Activated CD4-positive, alpha-beta T cell treated with anti-CD3 and anti-CD28 coated beads, Interleukin-2, amount 10 ng/mL, durations not matched to agents 24 days and 14 days (primary cell): ENCODE measurements around the gene PARD3. TPM values are rescaled to one million over a fixed set of nuclear protein-coding genes. Genes with fewer than 3 reads are reported as not detected.

Experiments used
- DNase-seq: peaks from one replicate; pipeline ENCODE4 v3.0.0; 2022
- H3K27ac Mint-ChIP-seq: one replicate; pipeline ENCODE4 v1.8.0; 2022; ENCODE audit warnings: mild to moderate bottlenecking, mixed read lengths
- H3K27me3 Mint-ChIP-seq: one replicate; pipeline ENCODE4 v1.8.0; 2022; ENCODE audit warnings: mixed read lengths
- H3K36me3 Mint-ChIP-seq: one replicate; pipeline ENCODE4 v1.8.0; 2022; ENCODE audit warnings: low read depth, mild to moderate bottlenecking, mixed read lengths
- H3K4me1 Mint-ChIP-seq: one replicate; pipeline ENCODE4 v1.8.0; 2021; ENCODE audit warnings: mixed read lengths
- H3K4me3 Mint-ChIP-seq: one replicate; pipeline ENCODE4 v1.8.0; 2022; ENCODE audit warnings: mild to moderate bottlenecking, moderate library complexity, mixed read lengths
- H3K9me3 Mint-ChIP-seq: one replicate; pipeline ENCODE4 v1.8.0; 2021; ENCODE audit warnings: mixed read lengths
- intact Hi-C: fragments of 100-400 bp; cut with micrococcal nuclease; formaldehyde crosslinking; loops from one replicate; pipeline ENCODE4 v1.15.1; 2023
- total RNA-seq: library from RNA; stranded (reverse); gene quantifications from 2 replicates; pipeline ENCODE4 v1.2.3, GENCODE V29; 2022

Gene PARD3
- total RNA-seq, 1 donor from 2014 or later, result 2.9 TPM

DNA sequence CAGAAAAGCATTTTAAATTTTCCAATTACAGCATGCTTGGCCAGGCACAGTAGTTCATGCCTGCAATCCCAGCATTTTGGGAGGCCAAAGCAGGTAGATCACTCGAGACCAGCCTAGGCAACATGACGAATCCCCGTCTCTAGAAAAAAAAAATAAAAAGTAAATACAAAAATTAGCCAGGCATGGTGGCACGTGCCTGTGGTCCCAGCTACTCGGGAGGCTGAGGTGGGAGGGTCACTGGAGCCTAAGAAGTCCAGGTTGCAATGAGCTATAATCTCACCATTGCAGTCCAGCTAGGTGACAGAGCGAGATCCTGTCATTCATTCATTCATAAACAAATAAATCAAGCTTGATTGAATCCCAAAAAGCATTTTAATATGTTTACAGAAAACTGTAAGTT, 234.9 kb downstream of the PARD3 start:
- intact Hi-C loops, result no loop called here
- no peak for DNase-seq
- Mint-ChIP-seq H3K27ac (no peak overlapping the region), H3K4me3 (no peak overlapping the region), H3K4me1 (no peaks in the 10 kb centered on the region), H3K36me3 (no peaks in the 10 kb centered on the region), H3K9me3 (no peaks in the 10 kb centered on the region), H3K27me3 (peaks cover 3% of the 10 kb centered on the region)

DNA sequence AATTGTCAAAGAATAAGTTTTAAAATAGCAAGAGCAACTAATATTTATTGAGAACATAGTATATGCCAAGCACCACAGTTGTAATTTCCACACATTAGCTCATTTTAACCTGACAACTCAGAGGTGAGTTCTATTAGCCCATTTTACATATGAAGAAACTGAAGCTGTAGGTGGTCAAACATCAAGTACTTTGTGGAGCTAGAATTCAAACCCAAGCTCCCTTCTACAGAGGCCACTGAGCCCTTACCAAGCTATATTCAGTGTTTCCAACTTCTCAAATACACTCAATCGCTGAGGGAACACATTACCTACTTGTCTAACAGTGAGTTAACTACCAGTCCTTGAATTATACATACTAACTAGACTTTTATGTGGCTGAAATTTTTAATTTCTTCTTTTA, 236.6 kb downstream of the PARD3 start:
- no peak overlapping the region for H3K27ac Mint-ChIP-seq
- no peak for DNase-seq
- no peaks in the 10 kb centered on the region for H3K27me3 Mint-ChIP-seq
- intact Hi-C loops, result no loop called here
- H3K4me1 Mint-ChIP-seq, result no peaks in the 10 kb centered on the region
- no peaks in the 10 kb centered on the region for H3K9me3 Mint-ChIP-seq
- H3K36me3 Mint-ChIP-seq, result no peaks in the 10 kb centered on the region
- H3K4me3 Mint-ChIP-seq, result no peak overlapping the region

DNA sequence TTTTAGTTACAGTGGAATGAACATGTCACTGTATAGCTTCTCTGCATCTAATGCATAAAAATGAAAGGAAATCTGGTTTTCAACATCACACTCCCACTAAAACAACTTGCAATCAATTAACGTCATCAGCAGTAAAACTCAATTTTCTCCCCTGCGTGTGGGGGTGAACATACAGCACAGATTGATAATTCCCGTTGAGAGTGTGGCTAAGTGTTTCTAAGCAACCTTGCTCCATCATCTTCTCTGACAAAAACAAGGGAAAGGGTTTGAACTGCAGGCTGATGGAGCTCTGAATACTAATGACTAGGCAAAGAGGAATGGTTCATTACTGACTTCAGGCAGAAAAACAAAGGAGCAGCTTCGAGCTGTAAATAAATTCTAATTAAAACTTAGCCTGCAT, 238.3 kb downstream of the PARD3 start:
- H3K36me3 Mint-ChIP-seq, result no peaks in the 10 kb centered on the region
- no peak for DNase-seq
- H3K4me1 Mint-ChIP-seq, result no peaks in the 10 kb centered on the region

DNA sequence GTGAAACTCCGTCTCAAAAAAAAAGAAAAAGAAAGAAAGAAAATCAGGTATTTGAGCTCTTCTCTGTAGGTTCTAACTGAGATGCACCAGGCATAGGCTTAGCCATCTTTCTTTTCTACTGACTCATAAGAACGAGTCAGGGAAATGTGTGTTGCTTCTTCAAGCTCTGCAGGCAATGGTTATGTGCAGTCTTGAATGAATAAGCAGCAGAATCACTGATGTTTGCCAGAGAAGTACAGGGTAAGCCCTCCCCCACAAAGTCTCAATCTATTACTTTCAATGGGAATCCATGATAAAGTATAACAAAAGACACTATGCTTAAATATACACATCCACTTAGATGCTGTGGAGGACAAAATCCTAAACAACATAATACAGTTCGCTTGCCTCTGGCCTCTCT, 239.2 kb downstream of the PARD3 start:
- intact Hi-C loops, result no loop called here
- Mint-ChIP-seq H3K4me3 (no peak overlapping the region), H3K4me1 (no peaks in the 10 kb centered on the region), H3K36me3 (no peaks in the 10 kb centered on the region), H3K9me3 (no peaks in the 10 kb centered on the region), H3K27me3 (no peaks in the 10 kb centered on the region), H3K27ac (no peak overlapping the region)
- no peak for DNase-seq

More for the DNA sequence above, 238.3 kb downstream of the PARD3 start:
- intact Hi-C loops, result no loop called here
- no peaks in the 10 kb centered on the region for H3K9me3 Mint-ChIP-seq
- H3K4me3 Mint-ChIP-seq, result no peak overlapping the region
- no peaks in the 10 kb centered on the region for H3K27me3 Mint-ChIP-seq
- no peak overlapping the region for H3K27ac Mint-ChIP-seq

DNA sequence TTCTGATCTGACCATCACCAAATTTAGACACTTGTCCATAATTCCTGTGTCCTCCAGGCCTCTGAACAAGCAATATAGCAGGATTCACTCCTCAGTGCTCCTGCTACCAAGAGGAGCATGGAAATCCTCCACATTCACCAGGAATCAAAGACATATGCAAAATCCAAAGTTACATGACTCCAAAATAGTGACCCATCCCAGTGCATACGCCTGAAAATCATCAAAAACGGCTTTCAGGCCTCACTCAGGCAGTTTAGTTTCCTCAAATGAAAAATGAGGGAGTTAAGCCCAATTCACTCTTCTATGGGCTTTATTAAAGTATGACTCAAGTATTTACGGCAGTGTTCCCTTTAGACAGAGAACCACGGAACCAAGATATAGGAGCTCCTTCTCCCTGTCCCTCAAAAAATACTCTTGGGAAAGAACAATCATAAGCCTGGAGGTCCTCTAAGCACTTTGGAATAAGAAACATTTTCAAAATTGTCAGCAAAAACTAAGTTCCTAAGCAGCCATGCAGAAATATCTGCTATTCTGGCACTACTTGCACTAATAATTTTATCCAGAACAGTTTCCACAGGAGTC, 240.7 kb downstream of the PARD3 start:
- intact Hi-C loops, result no loop called here
- no peak overlapping the region for H3K27ac Mint-ChIP-seq
- no peaks in the 10 kb centered on the region for H3K9me3 Mint-ChIP-seq
- H3K4me1 Mint-ChIP-seq, result no peaks in the 10 kb centered on the region
- no peak overlapping the region for H3K4me3 Mint-ChIP-seq
- H3K36me3 Mint-ChIP-seq, result no peaks in the 10 kb centered on the region
- no peaks in the 10 kb centered on the region for H3K27me3 Mint-ChIP-seq
- DNase-seq, result no peak

DNA sequence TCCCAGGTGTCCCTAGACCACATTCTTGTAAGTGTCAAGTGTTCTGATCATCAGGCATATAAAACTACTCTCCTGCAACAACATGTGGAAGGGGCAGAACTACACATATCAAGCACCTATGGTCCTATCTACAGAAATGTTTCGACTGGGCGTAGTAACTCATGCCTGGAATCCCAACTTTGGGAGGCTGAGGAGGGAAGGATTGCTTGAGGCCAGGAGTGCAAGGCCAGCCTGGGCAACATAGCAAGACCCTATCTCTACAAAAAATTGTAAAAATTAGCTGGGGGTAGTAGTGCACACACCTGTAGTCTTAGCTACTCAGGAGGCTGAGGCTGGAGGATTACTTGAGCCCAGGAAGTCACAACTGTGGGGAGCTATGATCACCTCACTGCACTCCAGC, 244.2 kb downstream of the PARD3 start:
- no peaks in the 10 kb centered on the region for H3K9me3 Mint-ChIP-seq
- intact Hi-C loops, result no loop called here
- H3K4me1 Mint-ChIP-seq, result no peaks in the 10 kb centered on the region
- DNase-seq, result no peak
- no peak overlapping the region for H3K4me3 Mint-ChIP-seq
- H3K36me3 Mint-ChIP-seq, result no peaks in the 10 kb centered on the region
- peaks cover 2% of the 10 kb centered on the region for H3K27me3 Mint-ChIP-seq
- H3K27ac Mint-ChIP-seq, result no peak overlapping the region

DNA sequence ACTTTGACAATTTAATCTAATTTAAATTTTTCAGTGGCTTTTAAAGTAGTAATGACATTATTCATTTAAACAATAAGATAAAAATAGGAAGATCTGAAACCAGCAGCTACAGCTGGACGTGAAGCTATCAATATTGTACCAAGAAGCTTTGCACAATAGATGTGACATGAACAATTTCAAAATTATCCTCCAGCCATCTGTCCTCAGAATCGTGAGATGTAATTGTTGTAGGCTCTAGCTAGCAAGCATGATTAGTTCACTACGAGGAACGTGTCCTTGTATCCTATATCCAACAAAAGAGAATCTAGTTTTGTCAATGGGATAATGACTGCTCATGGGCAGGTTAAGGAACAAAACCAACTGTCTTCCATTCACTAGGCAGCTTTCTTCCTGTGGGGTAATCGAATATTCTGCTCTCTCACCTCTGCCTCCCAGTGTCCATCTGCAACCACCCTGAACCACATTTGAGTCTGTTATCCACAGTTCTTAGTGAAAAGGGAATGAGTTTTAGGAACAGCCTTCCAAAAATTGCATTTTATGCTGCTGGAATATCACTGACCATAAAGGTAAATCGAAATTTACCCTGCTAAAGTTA, 247.3 kb downstream of the PARD3 start:
- Mint-ChIP-seq H3K9me3 (no peaks in the 10 kb centered on the region), H3K4me1 (no peaks in the 10 kb centered on the region), H3K27me3 (peaks cover 2% of the 10 kb centered on the region), H3K4me3 (no peak overlapping the region), H3K27ac (no peak overlapping the region), H3K36me3 (no peaks in the 10 kb centered on the region)
- intact Hi-C loops, result no loop called here
- DNase-seq, result no peak

DNA sequence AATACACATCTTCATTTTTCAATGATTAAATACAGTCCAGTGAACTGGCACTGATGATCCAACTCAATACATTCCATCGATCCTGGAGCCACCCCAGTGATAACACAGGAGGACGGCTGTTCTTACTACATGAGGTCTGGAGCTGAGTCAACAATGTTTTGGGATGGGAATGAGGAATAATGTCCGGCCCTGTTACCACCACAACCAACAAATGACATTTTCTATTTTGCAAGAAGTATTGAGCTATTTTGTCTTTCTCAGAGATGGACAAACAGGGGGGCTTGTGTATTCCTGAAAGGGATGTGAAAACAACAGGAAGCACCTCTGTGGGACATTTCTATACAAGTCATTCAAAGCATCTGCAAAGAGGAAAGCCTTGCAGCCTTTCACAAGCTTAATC, 249.2 kb downstream of the PARD3 start:
- intact Hi-C loops, result no loop called here

DNA sequence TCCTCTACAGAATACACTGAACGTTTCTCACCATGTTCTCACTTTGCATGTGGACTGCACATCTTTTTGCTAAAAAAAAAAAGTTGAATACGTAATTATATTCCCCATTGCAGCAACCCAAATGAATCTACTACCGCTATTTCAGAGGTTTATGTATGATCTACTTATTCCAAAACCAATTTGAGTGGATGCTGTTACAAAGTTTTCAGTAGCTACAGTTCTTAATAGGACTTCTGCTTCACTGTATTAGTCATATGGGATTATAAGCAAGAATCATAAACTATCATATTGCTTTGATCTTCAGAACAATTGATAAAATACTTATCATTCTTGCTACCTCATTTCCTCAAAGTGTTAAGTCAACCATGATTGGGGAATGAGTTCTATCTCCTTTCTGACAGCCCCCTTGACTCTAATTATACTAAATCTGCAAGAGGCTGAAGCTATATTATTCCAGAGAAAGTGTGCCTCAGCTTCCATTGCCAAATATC, 257.0 kb downstream of the PARD3 start:
- no peaks in the 10 kb centered on the region for H3K36me3 Mint-ChIP-seq
- H3K4me1 Mint-ChIP-seq, result peaks cover 2% of the 10 kb centered on the region
- intact Hi-C loops, result no loop called here
- H3K27me3 Mint-ChIP-seq, result no peaks in the 10 kb centered on the region
- no peaks in the 10 kb centered on the region for H3K9me3 Mint-ChIP-seq
- H3K4me3 Mint-ChIP-seq, result no peak overlapping the region
- DNase-seq, result no peak
- no peak overlapping the region for H3K27ac Mint-ChIP-seq

More for the DNA sequence above, 249.2 kb downstream of the PARD3 start:
- Mint-ChIP-seq H3K36me3 (no peaks in the 10 kb centered on the region), H3K4me1 (no peaks in the 10 kb centered on the region), H3K4me3 (no peak overlapping the region), H3K9me3 (no peaks in the 10 kb centered on the region), H3K27ac (no peak overlapping the region), H3K27me3 (peaks cover 2% of the 10 kb centered on the region)
- no peak for DNase-seq

DNA sequence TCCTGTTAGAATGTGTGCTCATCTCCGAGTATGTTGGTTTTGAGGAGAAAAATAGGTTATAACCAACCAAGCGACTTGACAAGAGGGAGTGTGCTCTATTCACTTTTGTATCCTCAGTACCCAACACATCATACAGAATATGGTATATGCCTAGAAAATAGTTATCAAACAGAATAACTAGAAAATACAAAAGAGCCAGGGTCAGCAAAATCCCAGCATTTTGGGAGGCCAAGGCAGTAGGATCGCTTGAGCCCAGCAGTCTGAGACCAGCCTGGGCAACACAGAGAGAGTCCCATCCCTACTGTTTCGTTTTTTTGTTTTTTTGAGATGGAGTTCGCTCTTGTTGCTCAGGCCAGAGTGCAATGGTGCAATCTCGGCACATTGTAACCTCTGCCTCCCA, 257.9 kb downstream of the PARD3 start:
- H3K27me3 Mint-ChIP-seq, result no peaks in the 10 kb centered on the region
- no peaks in the 10 kb centered on the region for H3K36me3 Mint-ChIP-seq
- H3K9me3 Mint-ChIP-seq, result no peaks in the 10 kb centered on the region
- H3K4me1 Mint-ChIP-seq, result peaks cover 2% of the 10 kb centered on the region
- H3K27ac Mint-ChIP-seq, result no peak overlapping the region
- intact Hi-C loops, result no loop called here
- no peak overlapping the region for H3K4me3 Mint-ChIP-seq
- no peak for DNase-seq

DNA sequence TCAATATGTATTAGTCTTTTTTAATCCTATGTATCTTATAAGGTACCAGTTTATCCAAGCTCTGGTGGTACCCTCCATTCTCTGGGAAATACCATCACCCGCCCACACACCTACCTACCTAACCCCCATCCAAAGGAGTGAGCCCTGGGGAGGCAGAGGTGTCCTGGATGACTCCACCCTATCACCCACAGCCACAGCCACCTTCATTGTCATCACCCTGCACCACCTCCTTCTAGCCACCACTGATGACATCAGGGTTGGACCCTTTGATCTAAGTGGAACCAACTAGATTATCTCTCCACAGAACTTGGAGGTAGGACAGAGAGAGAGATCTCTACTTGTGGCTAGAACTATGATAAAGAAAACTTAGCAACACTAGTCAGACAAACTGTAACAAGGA, 259.4 kb downstream of the PARD3 start:
- no peak for DNase-seq
- H3K4me3 Mint-ChIP-seq, result no peak overlapping the region
- no peaks in the 10 kb centered on the region for H3K36me3 Mint-ChIP-seq
- H3K27me3 Mint-ChIP-seq, result no peaks in the 10 kb centered on the region
- no peak overlapping the region for H3K27ac Mint-ChIP-seq
- H3K9me3 Mint-ChIP-seq, result no peaks in the 10 kb centered on the region
- H3K4me1 Mint-ChIP-seq, result peaks cover 2% of the 10 kb centered on the region
- intact Hi-C loops, result no loop called here

DNA sequence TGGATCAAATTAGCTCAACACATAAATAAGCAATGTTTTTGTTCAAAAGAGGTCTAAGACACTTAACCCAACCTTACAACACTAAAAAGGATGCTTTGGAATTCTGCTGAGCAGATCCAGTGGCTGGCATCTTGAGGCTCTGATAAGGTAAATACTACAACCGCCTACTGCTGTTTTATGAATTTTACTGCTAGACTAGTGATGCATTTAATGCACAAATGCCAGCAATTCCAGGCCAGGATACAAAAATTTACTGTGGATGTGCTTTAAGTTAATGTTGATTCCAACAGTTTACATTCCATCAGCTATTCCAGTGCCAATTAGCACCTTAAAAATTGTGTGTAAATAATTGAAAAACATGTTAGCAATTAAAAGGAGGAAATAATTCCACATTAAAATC, 261.3 kb downstream of the PARD3 start:
- Mint-ChIP-seq H3K4me3 (no peak overlapping the region), H3K4me1 (peaks cover 2% of the 10 kb centered on the region)
- DNase-seq, result no peak

DNA sequence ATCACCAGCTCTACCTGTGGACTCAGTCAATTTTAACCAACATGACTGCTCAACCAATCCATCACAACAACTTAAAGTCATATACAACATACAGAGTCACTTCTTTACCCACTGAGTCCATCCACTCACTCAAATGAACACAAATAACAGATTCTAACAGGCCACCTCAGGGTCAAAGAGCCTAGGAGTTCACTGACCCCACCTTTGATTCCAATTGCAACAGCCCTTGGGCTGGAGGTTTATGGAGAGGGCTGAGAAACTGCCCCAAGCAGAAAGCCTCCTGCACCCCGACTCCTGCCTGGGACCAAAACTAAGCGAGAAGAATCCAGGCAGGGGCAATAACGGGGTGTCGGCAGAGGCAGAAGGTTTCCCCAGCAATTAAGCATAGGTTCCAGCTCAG, 263.8 kb downstream of the PARD3 start:
- peaks cover 3% of the 10 kb centered on the region for H3K27me3 Mint-ChIP-seq

More for the DNA sequence above, 261.3 kb downstream of the PARD3 start:
- Mint-ChIP-seq H3K27me3 (peaks cover 2% of the 10 kb centered on the region), H3K36me3 (no peaks in the 10 kb centered on the region), H3K27ac (no peak overlapping the region), H3K9me3 (no peaks in the 10 kb centered on the region)
- intact Hi-C loops, result no loop called here

DNA sequence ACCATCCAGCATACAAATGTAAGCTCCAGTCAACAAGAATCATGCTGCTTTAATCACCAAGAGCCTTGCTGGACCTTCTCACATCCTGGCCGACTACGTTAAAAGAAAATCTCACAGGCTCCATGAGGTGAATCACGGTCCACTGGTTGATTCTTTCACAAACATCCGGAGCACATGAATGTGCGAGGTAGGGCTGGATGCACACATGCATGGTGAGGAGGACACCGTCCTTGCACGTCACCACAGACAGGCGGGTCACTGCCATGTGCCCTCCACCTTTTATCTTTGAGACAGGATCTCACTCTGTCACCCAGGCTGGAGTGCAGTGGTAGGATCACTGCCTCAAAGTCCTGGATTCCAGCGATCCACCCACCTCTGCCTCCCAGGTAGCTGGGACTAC, 265.1 kb downstream of the PARD3 start:
- Mint-ChIP-seq H3K4me3 (no peak overlapping the region), H3K27ac (no peak overlapping the region), H3K27me3 (peaks cover 3% of the 10 kb centered on the region), H3K36me3 (no peaks in the 10 kb centered on the region), H3K4me1 (no peaks in the 10 kb centered on the region), H3K9me3 (no peaks in the 10 kb centered on the region)
- no peak for DNase-seq
- intact Hi-C loops, result no loop called here

More for the DNA sequence above, 263.8 kb downstream of the PARD3 start:
- no peak for DNase-seq
- Mint-ChIP-seq H3K4me3 (no peak overlapping the region), H3K4me1 (peaks cover 2% of the 10 kb centered on the region), H3K9me3 (no peaks in the 10 kb centered on the region), H3K27ac (no peak overlapping the region), H3K36me3 (no peaks in the 10 kb centered on the region)
- intact Hi-C loops, result no loop called here

DNA sequence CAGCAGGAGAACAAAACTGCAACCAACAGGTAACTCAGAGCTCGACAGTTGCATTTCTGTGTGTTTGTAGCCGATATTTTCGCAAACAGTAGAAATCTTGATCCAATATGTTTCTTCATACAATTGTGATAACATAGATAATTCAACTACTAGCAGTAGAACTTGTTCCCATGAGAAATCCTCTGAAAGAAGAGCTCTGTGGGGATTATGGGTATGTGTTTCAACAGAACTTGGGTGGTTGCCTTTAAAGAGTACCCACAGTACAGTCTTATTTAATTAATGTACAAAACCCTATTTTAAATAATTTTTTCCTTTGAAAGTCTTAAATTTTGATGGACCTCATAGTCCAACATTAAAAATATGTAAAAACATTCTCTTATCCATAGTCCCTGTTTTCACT, 266.1 kb downstream of the PARD3 start:
- Mint-ChIP-seq H3K27me3 (peaks cover 3% of the 10 kb centered on the region), H3K4me3 (no peak overlapping the region), H3K27ac (no peak overlapping the region), H3K36me3 (no peaks in the 10 kb centered on the region), H3K4me1 (no peaks in the 10 kb centered on the region), H3K9me3 (no peaks in the 10 kb centered on the region)
- no peak for DNase-seq
- intact Hi-C loops, result no loop called here
